ENCODE results near the gene CIT.

Gene CIT

DNA sequence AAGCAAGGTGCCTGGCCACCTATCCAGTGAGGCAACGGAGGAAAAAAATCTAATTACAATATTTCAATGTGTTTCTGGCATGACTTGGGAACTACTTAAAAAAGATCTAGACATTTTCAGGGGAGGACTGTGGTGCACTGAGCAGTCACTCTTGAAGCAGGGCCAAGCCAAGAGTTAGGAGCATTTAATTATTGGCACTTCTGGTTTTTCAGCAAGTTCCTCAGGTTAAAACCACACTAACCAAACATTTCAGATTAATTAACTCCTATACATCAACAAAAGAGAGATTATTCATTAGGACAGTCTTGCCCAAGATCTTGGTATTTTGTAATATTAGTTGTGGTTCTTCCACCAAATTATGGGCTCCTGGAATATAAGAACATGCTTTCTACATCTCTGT, 183.6 kb downstream of the CIT start:
- Histone ChIP-seq H3K27me3 (no peaks in the 10 kb centered on the region), H3K4me3 (ENCODE audit: low read depth, low read length) (no peak overlapping the region), H3K36me3 (peaks cover 30% of the 10 kb centered on the region), H3K4me1 (peaks cover 18% of the 10 kb centered on the region), H3K9me3 (no peaks in the 10 kb centered on the region)
- TF ChIP-seq, protein P1, sequence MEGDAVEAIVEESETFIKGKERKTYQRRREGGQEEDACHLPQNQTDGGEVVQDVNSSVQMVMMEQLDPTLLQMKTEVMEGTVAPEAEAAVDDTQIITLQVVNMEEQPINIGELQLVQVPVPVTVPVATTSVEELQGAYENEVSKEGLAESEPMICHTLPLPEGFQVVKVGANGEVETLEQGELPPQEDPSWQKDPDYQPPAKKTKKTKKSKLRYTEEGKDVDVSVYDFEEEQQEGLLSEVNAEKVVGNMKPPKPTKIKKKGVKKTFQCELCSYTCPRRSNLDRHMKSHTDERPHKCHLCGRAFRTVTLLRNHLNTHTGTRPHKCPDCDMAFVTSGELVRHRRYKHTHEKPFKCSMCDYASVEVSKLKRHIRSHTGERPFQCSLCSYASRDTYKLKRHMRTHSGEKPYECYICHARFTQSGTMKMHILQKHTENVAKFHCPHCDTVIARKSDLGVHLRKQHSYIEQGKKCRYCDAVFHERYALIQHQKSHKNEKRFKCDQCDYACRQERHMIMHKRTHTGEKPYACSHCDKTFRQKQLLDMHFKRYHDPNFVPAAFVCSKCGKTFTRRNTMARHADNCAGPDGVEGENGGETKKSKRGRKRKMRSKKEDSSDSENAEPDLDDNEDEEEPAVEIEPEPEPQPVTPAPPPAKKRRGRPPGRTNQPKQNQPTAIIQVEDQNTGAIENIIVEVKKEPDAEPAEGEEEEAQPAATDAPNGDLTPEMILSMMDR (IDR thresholded peaks at IDR 0.05; ENCODE audit: low read depth, low read length): no peak
- no peak for DNase-seq

GRCh38 chr12:119692997-119693396, 184.1 kb downstream of the CIT start:
- Histone ChIP-seq H3K4me1 (peaks cover 18% of the 10 kb centered on the region), H3K27me3 (no peaks in the 10 kb centered on the region), H3K36me3 (peaks cover 33% of the 10 kb centered on the region), H3K9me3 (no peaks in the 10 kb centered on the region), H3K4me3 (ENCODE audit: low read depth, low read length) (no peak overlapping the region; the same call in 1 of the 2 replicates)
- TF ChIP-seq, protein P1 (IDR thresholded peaks at IDR 0.05; ENCODE audit: low read depth, low read length): no peak
- DNase-seq: peak; percentile 55

DNA sequence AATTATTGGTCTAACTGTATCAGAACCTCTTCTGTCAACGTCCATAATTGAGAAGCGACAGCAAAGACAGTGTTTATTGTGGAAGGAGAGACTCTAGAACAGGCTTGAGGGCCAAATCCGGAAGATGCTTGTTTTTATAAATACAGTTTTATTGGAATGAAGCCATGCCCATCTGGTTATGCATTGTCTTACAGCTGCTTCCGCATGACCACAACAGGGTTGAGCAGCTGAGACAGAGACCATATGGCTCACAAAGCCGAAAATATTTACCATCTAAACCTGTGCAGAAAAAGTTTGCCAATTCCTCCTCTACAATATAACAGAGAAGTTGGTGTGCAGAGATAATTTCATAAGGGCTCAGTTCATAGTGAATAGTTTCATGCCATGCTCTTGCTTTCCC, 184.7 kb downstream of the CIT start:
- Histone ChIP-seq H3K4me1 (peaks cover 18% of the 10 kb centered on the region), H3K27me3 (no peaks in the 10 kb centered on the region), H3K4me3 (ENCODE audit: low read depth, low read length) (no peak overlapping the region), H3K9me3 (no peaks in the 10 kb centered on the region), H3K36me3 (peaks cover 30% of the 10 kb centered on the region)
- TF ChIP-seq, protein P1 (IDR thresholded peaks at IDR 0.05; ENCODE audit: low read depth, low read length): no peak
- no peak for DNase-seq

- TF ChIP-seq, protein P1 (IDR thresholded peaks at IDR 0.05; ENCODE audit: low read depth, low read length): no peak
- H3K4me3 ChIP-seq (ENCODE audit: low read depth, low read length): no peak overlapping the region
- H3K27me3 ChIP-seq: no peaks in the 10 kb centered on the region
- H3K36me3 ChIP-seq: peaks cover 31% of the 10 kb centered on the region
- peaks cover 18% of the 10 kb centered on the region for H3K4me1 ChIP-seq
- no peaks in the 10 kb centered on the region for H3K9me3 ChIP-seq
- no peak for DNase-seq
Observed at GRCh38 chr12:119691202-119691810, 185.8 kb downstream of the CIT start.

GRCh38 chr12:119689935-119690500, 187.1 kb downstream of the CIT start:
- TF ChIP-seq, protein P1 (IDR thresholded peaks at IDR 0.05; ENCODE audit: low read depth, low read length): no peak
- H3K4me3 ChIP-seq (ENCODE audit: low read depth, low read length): no peak overlapping the region
- H3K9me3 ChIP-seq: no peaks in the 10 kb centered on the region
- DNase-seq: no peak
- peaks cover 32% of the 10 kb centered on the region for H3K36me3 ChIP-seq
- H3K27me3 ChIP-seq: no peaks in the 10 kb centered on the region
- H3K4me1 ChIP-seq: peaks cover 18% of the 10 kb centered on the region

DNA sequence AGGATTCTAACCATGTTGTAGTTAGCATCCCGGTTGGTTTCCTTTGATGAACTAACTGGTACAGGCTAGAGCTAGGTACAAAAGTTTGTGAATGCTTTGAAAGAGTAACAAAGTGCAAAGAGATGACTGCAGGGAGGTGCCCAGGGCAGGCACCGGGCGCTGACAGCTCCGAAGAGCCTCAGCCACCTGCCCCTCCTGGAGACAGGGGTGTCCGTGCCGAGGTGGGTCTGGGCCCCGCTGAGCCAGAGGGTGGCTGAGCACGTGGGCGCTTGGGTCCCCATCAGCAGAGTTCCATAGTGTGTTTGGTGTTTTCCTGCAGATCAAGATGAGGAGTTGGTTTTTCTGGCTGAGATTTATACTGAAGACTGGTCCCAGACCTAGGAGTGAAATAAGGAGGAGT, 189.2 kb downstream of the CIT start:
- Histone ChIP-seq H3K27me3 (no peaks in the 10 kb centered on the region), H3K4me3 (ENCODE audit: low read depth, low read length) (no peak overlapping the region), H3K4me1 (peaks cover 4% of the 10 kb centered on the region), H3K36me3 (peaks cover 32% of the 10 kb centered on the region), H3K9me3 (no peaks in the 10 kb centered on the region)
- TF ChIP-seq, protein P1 (IDR thresholded peaks at IDR 0.05; ENCODE audit: low read depth, low read length): no peak
- no peak for DNase-seq
